SH-SY5Y (cell line): ENCODE measurements around the gene ATF7IP.

Experiments used
- GATA2 ChIP-seq: IDR thresholded peaks from 2 replicates; pipeline ENCODE4 v1.6.1; 2011; ENCODE audit warnings: mild to moderate bottlenecking, low read depth, low read length
- GATA3 ChIP-seq: IDR thresholded peaks from 2 replicates; pipeline ENCODE4 v1.6.1; 2011; ENCODE audit warnings: low read depth, mild to moderate bottlenecking, low read length, moderate library complexity

DNA sequence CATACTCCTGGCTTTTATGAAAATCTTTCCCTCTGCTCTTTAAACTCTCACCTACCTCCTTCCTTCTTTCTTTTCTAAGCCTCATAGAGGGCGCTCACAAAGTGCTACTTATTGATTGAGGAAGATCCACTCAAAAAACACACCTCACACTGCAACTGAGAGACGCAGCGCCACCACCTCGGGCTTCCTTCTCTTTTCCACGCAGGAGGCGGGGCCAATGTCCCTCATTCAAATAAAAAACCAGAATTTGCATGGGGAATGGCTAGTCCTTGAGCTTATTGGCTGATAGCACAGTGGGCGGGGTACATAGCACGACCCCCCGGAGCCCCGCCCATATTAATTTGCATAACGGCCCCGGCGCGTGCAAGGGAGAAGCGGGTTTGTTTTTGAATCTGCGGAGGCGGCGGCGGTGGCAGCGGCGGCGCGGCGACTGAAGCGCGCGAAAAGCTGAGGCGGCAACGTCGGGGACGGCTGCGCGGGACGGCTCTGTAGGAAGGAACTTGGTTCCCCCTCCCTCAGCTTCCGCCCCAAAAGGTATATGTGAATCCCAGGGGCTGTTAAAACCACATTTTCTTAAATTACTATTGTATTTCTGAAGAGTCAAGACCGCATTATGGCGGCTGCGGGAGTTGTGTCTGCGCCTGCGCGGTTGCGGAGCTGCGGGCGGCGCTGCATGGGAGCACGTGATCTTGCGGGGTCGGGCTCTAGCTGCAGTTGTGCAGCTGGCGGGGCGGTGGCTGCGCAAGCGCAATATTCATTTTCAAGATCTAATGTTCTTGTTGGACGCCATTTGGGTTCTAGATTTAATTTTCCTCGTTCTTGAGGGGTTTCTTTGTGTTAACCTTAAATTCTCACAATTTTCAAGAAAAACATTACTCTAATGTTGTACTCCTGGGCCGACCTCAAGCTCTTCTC is at the start of gene ATF7IP:
- TF ChIP-seq GATA2 (no peak), GATA3 (no peak)
